Measurements from ENCODE around the gene CCRL2.

CCRL2 gene

GRCh38 chr3:46406788-46407611, at the start of gene CCRL2, which contains the start of gene CCR5AS:
TSS of gene CCRL2 (plus strand) at chr3:46407259. CDS start at chr3:46408080, 821 bp downstream.
TSS of gene CCR5AS (minus strand) at chr3:46407066.
- Histone ChIP-seq H3K4me3 (ENCODE audit: low read length in 2 of 2) (peak within 1 kb of the TSS; percentile 12 to 22), H3K27me3 (ENCODE audit: control insufficient read depth in 1 of 2, insufficient read depth in 2 of 2, low read length in 2 of 2) (peaks cover 2 to 7% of the 10 kb centered on the region in 2 donors), H3K9me3 (ENCODE audit: control insufficient read depth in 2 of 2, low read length in 2 of 2) (no peaks in the 10 kb centered on the region), H3K9ac (ENCODE audit: low read length in 2 of 2) (no peak within 1 kb of the TSS), H3K4me1 (ENCODE audit: control insufficient read depth, insufficient read depth, low read length) (peaks cover 14% of the 10 kb centered on the region), H3K36me3 (ENCODE audit: control insufficient read depth in 2 of 2, insufficient read depth in 2 of 2, low read length in 2 of 2) (no peaks in the 10 kb centered on the region), H3K27ac (ENCODE audit: low read length) (no peak within 1 kb of the TSS)

- H3K4me3 ChIP-seq (ENCODE audit: low read length in 2 of 2) = no peak overlapping the region
- H3K36me3 ChIP-seq (ENCODE audit: control insufficient read depth in 2 of 2, insufficient read depth in 2 of 2, low read length in 2 of 2) = no peaks in the 10 kb centered on the region
- no peak overlapping the region for H3K27ac ChIP-seq (ENCODE audit: low read length)
- no peaks in the 10 kb centered on the region for H3K9me3 ChIP-seq (ENCODE audit: control insufficient read depth in 2 of 2, low read length in 2 of 2)
- H3K9ac ChIP-seq (ENCODE audit: low read length in 2 of 2) = no peak overlapping the region
- H3K4me1 ChIP-seq (ENCODE audit: control insufficient read depth, insufficient read depth, low read length) = no peaks in the 10 kb centered on the region
- peaks cover 0 to 4% of the 10 kb centered on the region in 2 donors for H3K27me3 ChIP-seq (ENCODE audit: control insufficient read depth in 1 of 2, insufficient read depth in 2 of 2, low read length in 2 of 2)
Observed at GRCh38 chr3:46358466-46358865, 48.6 kb upstream of the CCRL2 start.

- H3K27me3 ChIP-seq (ENCODE audit: control insufficient read depth in 1 of 2, insufficient read depth in 2 of 2, low read length in 2 of 2) = peaks cover 0 to 4% of the 10 kb centered on the region in 2 donors
- no peak overlapping the region for H3K27ac ChIP-seq (ENCODE audit: low read length)
- H3K9ac ChIP-seq (ENCODE audit: low read length in 2 of 2) = no peak overlapping the region
- H3K4me3 ChIP-seq (ENCODE audit: low read length in 2 of 2) = peak overlapping the region in 1 of 2 donors; percentile 35
- H3K4me1 ChIP-seq (ENCODE audit: control insufficient read depth, insufficient read depth, low read length) = no peaks in the 10 kb centered on the region
- no peaks in the 10 kb centered on the region for H3K36me3 ChIP-seq (ENCODE audit: control insufficient read depth in 2 of 2, insufficient read depth in 2 of 2, low read length in 2 of 2)
- no peaks in the 10 kb centered on the region for H3K9me3 ChIP-seq (ENCODE audit: control insufficient read depth in 2 of 2, low read length in 2 of 2)
Observed at GRCh38 chr3:46359733-46360493, 47.1 kb upstream of the CCRL2 start.

- Histone ChIP-seq H3K4me1 (ENCODE audit: control insufficient read depth, insufficient read depth, low read length) (no peaks in the 10 kb centered on the region), H3K9ac (ENCODE audit: low read length in 2 of 2) (no peak overlapping the region), H3K4me3 (ENCODE audit: low read length in 2 of 2) (no peak overlapping the region), H3K27ac (ENCODE audit: low read length) (no peak overlapping the region), H3K27me3 (ENCODE audit: control insufficient read depth in 1 of 2, insufficient read depth in 2 of 2, low read length in 2 of 2) (peaks cover 0 to 4% of the 10 kb centered on the region in 2 donors), H3K9me3 (ENCODE audit: control insufficient read depth in 2 of 2, low read length in 2 of 2) (no peaks in the 10 kb centered on the region), H3K36me3 (ENCODE audit: control insufficient read depth in 2 of 2, insufficient read depth in 2 of 2, low read length in 2 of 2) (no peaks in the 10 kb centered on the region)
Observed at GRCh38 chr3:46360907-46361306, 46.2 kb upstream of the CCRL2 start.

GRCh38 chr3:46361408-46362283, 45.4 kb upstream of the CCRL2 start:
- no peaks in the 10 kb centered on the region for H3K9me3 ChIP-seq (ENCODE audit: control insufficient read depth in 2 of 2, low read length in 2 of 2)
- H3K4me1 ChIP-seq (ENCODE audit: control insufficient read depth, insufficient read depth, low read length) = no peaks in the 10 kb centered on the region
- H3K36me3 ChIP-seq (ENCODE audit: control insufficient read depth in 2 of 2, insufficient read depth in 2 of 2, low read length in 2 of 2) = no peaks in the 10 kb centered on the region
- no peak overlapping the region for H3K9ac ChIP-seq (ENCODE audit: low read length in 2 of 2)
- no peak overlapping the region for H3K27ac ChIP-seq (ENCODE audit: low read length)
- H3K4me3 ChIP-seq (ENCODE audit: low read length in 2 of 2) = no peak overlapping the region
- peaks cover 0 to 5% of the 10 kb centered on the region in 2 donors for H3K27me3 ChIP-seq (ENCODE audit: control insufficient read depth in 1 of 2, insufficient read depth in 2 of 2, low read length in 2 of 2)

- no peak overlapping the region for H3K9ac ChIP-seq (ENCODE audit: low read length in 2 of 2)
- H3K9me3 ChIP-seq (ENCODE audit: control insufficient read depth in 2 of 2, low read length in 2 of 2) = no peaks in the 10 kb centered on the region
- H3K4me3 ChIP-seq (ENCODE audit: low read length in 2 of 2) = no peak overlapping the region
- H3K4me1 ChIP-seq (ENCODE audit: control insufficient read depth, insufficient read depth, low read length) = no peaks in the 10 kb centered on the region
- H3K36me3 ChIP-seq (ENCODE audit: control insufficient read depth in 2 of 2, insufficient read depth in 2 of 2, low read length in 2 of 2) = no peaks in the 10 kb centered on the region
- peaks cover 0 to 5% of the 10 kb centered on the region in 2 donors for H3K27me3 ChIP-seq (ENCODE audit: control insufficient read depth in 1 of 2, insufficient read depth in 2 of 2, low read length in 2 of 2)
- H3K27ac ChIP-seq (ENCODE audit: low read length) = no peak overlapping the region
Observed at GRCh38 chr3:46365041-46365440, 42.0 kb upstream of the CCRL2 start.

- H3K36me3 ChIP-seq (ENCODE audit: control insufficient read depth in 2 of 2, insufficient read depth in 2 of 2, low read length in 2 of 2) = no peaks in the 10 kb centered on the region
- no peak overlapping the region for H3K4me3 ChIP-seq (ENCODE audit: low read length in 2 of 2)
- no peak overlapping the region for H3K27ac ChIP-seq (ENCODE audit: low read length)
- no peaks in the 10 kb centered on the region for H3K9me3 ChIP-seq (ENCODE audit: control insufficient read depth in 2 of 2, low read length in 2 of 2)
- H3K4me1 ChIP-seq (ENCODE audit: control insufficient read depth, insufficient read depth, low read length) = no peaks in the 10 kb centered on the region
- peaks cover 0 to 5% of the 10 kb centered on the region in 2 donors for H3K27me3 ChIP-seq (ENCODE audit: control insufficient read depth in 1 of 2, insufficient read depth in 2 of 2, low read length in 2 of 2)
- H3K9ac ChIP-seq (ENCODE audit: low read length in 2 of 2) = no peak overlapping the region
Observed at GRCh38 chr3:46365737-46366524, 41.1 kb upstream of the CCRL2 start.

- no peaks in the 10 kb centered on the region for H3K4me1 ChIP-seq (ENCODE audit: control insufficient read depth, insufficient read depth, low read length)
Observed at GRCh38 chr3:46367811-46368210, 39.2 kb upstream of the CCRL2 start.

GRCh38 chr3:46368569-46368968, 38.5 kb upstream of the CCRL2 start:
- Histone ChIP-seq H3K9ac (ENCODE audit: low read length in 2 of 2) (no peak overlapping the region), H3K27me3 (ENCODE audit: control insufficient read depth in 1 of 2, insufficient read depth in 2 of 2, low read length in 2 of 2) (peaks cover 3 to 5% of the 10 kb centered on the region in 2 donors), H3K36me3 (ENCODE audit: control insufficient read depth in 2 of 2, insufficient read depth in 2 of 2, low read length in 2 of 2) (no peaks in the 10 kb centered on the region), H3K9me3 (ENCODE audit: control insufficient read depth in 2 of 2, low read length in 2 of 2) (no peaks in the 10 kb centered on the region), H3K27ac (ENCODE audit: low read length) (no peak overlapping the region), H3K4me3 (ENCODE audit: low read length in 2 of 2) (no peak overlapping the region), H3K4me1 (ENCODE audit: control insufficient read depth, insufficient read depth, low read length) (no peaks in the 10 kb centered on the region)

More at GRCh38 chr3:46367811-46368210, 39.2 kb upstream of the CCRL2 start:
- Histone ChIP-seq H3K4me3 (ENCODE audit: low read length in 2 of 2) (no peak overlapping the region), H3K9ac (ENCODE audit: low read length in 2 of 2) (no peak overlapping the region), H3K9me3 (ENCODE audit: control insufficient read depth in 2 of 2, low read length in 2 of 2) (no peaks in the 10 kb centered on the region), H3K36me3 (ENCODE audit: control insufficient read depth in 2 of 2, insufficient read depth in 2 of 2, low read length in 2 of 2) (no peaks in the 10 kb centered on the region), H3K27me3 (ENCODE audit: control insufficient read depth in 1 of 2, insufficient read depth in 2 of 2, low read length in 2 of 2) (peaks cover 3 to 5% of the 10 kb centered on the region in 2 donors), H3K27ac (ENCODE audit: low read length) (no peak overlapping the region)

Measured in stomach smooth muscle (tissue), 2 donors.